Rectal smooth muscle tissue (tissue), 1 donor: ENCODE results near the gene SARS1.

Source experiments
- H3K27ac ChIP-seq: one replicate; pipeline ENCODE4 v1.7.0; 2013; ENCODE audit warnings: low read depth, low read length, inconsistent platforms
- H3K27me3 ChIP-seq: one replicate; pipeline ENCODE4 v1.7.0; 2013; ENCODE audit warnings: low read length; ENCODE audit not compliant: control insufficient read depth, insufficient read depth
- H3K36me3 ChIP-seq: one replicate; pipeline ENCODE4 v1.7.0; 2013; ENCODE audit warnings: low read length; ENCODE audit not compliant: control insufficient read depth, insufficient read depth
- H3K4me1 ChIP-seq: one replicate; pipeline ENCODE4 v1.7.0; 2013; ENCODE audit warnings: low read length; ENCODE audit not compliant: control insufficient read depth, insufficient read depth
- H3K4me3 ChIP-seq: one replicate; pipeline ENCODE4 v1.7.0; 2013; ENCODE audit warnings: low read length
- H3K9ac ChIP-seq: one replicate; pipeline ENCODE4 v1.7.0; 2013; ENCODE audit warnings: low read length

Gene SARS1

DNA sequence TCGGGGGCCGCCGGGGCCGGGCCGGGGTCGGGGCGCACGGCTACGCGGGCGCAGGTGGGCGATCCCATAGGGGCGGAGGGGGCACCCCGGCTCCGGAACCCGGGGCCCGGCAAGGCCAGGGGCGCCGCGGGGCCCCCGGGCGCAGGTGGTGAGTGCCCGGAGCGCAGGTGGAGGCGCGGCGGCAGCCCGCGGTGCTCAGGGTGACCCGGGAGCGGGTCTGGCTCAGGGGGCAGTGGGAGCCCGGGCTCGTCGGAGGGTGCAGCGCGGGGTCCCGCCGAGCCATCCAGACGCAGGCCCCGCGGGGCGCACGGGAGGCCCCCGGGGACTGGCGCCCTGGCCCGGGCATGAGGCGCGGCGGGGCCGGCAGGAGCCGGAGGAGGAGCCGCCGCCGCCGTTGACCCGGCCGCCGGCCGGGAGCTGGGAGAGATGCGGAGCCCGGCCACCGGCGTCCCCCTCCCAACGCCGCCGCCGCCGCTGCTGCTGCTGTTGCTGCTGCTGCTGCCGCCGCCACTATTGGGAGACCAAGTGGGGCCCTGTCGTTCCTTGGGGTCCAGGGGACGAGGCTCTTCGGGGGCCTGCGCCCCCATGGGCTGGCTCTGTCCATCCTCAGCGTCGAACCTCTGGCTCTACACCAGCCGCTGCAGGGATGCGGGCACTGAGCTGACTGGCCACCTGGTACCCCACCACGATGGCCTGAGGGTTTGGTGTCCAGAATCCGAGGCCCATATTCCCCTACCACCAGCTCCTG, 36.1 kb downstream of the SARS1 start:
- H3K36me3 ChIP-seq = no peaks in the 10 kb centered on the region
- H3K4me3 ChIP-seq = peak overlapping the region; percentile 56
- H3K9ac ChIP-seq = no peak overlapping the region
- no peaks in the 10 kb centered on the region for H3K27me3 ChIP-seq
- no peak overlapping the region for H3K27ac ChIP-seq
- peaks cover 22% of the 10 kb centered on the region for H3K4me1 ChIP-seq

DNA sequence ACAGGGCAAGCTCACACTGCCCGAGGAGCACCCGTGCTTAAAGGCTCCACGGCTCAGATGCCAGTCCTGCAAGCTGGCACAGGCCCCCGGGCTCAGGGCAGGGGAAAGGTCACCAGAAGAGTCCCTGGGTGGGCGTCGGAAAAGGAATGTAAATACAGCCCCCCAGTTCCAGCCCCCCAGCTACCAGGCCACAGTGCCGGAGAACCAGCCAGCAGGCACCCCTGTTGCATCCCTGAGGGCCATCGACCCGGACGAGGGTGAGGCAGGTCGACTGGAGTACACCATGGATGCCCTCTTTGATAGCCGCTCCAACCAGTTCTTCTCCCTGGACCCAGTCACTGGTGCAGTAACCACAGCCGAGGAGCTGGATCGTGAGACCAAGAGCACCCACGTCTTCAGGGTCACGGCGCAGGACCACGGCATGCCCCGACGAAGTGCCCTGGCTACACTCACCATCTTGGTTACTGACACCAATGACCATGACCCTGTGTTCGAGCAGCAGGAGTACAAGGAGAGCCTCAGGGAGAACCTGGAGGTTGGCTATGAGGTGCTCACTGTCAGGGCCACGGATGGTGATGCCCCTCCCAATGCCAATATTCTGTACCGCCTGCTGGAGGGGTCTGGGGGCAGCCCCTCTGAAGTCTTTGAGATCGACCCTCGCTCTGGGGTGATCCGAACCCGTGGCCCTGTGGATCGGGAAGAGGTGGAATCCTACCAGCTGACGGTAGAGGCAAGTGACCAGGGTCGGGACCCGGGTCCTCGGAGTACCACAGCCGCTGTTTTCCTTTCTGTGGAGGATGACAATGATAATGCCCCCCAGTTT, 36.9 kb downstream of the SARS1 start:
- Histone ChIP-seq H3K27me3 (no peaks in the 10 kb centered on the region), H3K36me3 (no peaks in the 10 kb centered on the region), H3K9ac (no peak overlapping the region), H3K4me1 (peaks cover 23% of the 10 kb centered on the region), H3K27ac (no peak overlapping the region), H3K4me3 (peak overlapping the region; percentile 56)

DNA sequence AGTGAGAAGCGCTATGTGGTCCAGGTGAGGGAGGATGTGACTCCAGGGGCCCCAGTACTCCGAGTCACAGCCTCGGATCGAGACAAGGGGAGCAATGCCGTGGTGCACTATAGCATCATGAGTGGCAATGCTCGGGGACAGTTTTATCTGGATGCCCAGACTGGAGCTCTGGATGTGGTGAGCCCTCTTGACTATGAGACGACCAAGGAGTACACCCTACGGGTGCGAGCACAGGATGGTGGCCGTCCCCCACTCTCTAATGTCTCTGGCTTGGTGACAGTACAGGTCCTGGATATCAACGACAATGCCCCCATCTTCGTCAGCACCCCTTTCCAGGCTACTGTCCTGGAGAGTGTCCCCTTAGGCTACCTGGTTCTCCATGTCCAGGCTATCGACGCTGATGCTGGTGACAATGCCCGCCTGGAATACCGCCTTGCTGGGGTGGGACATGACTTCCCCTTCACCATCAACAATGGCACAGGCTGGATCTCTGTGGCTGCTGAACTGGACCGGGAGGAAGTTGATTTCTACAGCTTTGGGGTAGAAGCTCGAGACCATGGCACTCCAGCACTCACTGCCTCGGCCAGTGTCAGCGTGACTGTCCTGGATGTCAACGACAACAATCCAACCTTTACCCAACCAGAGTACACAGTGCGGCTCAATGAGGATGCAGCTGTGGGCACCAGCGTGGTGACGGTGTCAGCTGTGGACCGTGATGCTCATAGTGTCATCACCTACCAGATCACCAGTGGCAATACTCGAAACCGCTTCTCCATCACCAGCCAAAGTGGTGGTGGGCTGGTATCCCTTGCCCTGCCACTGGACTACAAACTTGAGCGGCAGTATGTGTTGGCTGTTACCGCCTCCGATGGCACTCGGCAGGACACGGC, 37.8 kb downstream of the SARS1 start:
- no peak overlapping the region for H3K9ac ChIP-seq
- H3K27ac ChIP-seq = no peak overlapping the region
- H3K36me3 ChIP-seq = no peaks in the 10 kb centered on the region
- no peak overlapping the region for H3K4me3 ChIP-seq
- no peaks in the 10 kb centered on the region for H3K27me3 ChIP-seq
- H3K4me1 ChIP-seq = peaks cover 23% of the 10 kb centered on the region

DNA sequence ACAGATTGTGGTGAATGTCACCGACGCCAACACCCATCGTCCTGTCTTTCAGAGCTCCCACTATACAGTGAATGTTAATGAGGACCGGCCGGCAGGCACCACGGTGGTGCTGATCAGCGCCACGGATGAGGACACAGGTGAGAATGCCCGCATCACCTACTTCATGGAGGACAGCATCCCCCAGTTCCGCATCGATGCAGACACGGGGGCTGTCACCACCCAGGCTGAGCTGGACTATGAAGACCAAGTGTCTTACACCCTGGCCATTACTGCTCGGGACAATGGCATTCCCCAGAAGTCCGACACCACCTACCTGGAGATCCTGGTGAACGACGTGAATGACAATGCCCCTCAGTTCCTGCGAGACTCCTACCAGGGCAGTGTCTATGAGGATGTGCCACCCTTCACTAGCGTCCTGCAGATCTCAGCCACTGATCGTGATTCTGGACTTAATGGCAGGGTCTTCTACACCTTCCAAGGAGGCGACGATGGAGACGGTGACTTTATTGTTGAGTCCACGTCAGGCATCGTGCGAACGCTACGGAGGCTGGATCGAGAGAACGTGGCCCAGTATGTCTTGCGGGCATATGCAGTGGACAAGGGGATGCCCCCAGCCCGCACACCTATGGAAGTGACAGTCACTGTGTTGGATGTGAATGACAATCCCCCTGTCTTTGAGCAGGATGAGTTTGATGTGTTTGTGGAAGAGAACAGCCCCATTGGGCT, 38.6 kb downstream of the SARS1 start:
- no peaks in the 10 kb centered on the region for H3K27me3 ChIP-seq
- no peak overlapping the region for H3K4me3 ChIP-seq
- H3K9ac ChIP-seq = no peak overlapping the region
- H3K36me3 ChIP-seq = no peaks in the 10 kb centered on the region
- H3K4me1 ChIP-seq = peaks cover 23% of the 10 kb centered on the region
- H3K27ac ChIP-seq = peak overlapping the region; percentile 85

DNA sequence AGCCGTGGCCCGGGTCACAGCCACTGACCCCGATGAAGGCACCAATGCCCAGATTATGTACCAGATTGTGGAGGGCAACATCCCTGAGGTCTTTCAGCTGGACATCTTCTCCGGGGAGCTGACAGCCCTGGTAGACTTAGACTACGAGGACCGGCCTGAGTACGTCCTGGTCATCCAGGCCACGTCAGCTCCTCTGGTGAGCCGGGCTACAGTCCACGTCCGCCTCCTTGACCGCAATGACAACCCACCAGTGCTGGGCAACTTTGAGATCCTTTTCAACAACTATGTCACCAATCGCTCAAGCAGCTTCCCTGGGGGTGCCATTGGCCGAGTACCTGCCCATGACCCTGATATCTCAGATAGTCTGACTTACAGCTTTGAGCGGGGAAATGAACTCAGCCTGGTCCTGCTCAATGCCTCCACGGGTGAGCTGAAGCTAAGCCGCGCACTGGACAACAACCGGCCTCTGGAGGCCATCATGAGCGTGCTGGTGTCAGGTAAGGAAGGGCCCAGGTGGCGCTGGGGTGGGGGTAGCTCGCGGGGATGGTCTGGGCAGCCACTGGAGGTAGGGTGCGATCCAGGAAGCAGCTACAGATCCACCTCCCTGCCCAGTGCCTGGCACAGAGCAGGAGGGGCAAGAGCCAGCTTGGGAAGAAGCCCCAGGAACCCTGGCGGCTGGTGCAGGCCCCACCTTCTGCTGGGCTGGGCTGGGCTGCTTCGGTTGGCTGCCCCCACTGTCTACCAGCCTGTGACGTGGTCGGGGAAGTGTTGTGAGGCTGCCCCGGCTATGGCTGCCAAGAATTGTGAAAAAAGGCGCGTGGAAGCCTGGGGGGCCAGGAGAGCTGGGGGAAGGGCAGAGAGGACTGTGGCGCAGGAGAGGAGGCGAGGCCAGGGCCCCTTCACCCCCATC, 39.4 kb downstream of the SARS1 start:
- Histone ChIP-seq H3K9ac (no peak overlapping the region), H3K27ac (peak overlapping the region; percentile 85), H3K36me3 (no peaks in the 10 kb centered on the region), H3K27me3 (no peaks in the 10 kb centered on the region), H3K4me1 (peaks cover 23% of the 10 kb centered on the region), H3K4me3 (peak overlapping the region; percentile 35)

DNA sequence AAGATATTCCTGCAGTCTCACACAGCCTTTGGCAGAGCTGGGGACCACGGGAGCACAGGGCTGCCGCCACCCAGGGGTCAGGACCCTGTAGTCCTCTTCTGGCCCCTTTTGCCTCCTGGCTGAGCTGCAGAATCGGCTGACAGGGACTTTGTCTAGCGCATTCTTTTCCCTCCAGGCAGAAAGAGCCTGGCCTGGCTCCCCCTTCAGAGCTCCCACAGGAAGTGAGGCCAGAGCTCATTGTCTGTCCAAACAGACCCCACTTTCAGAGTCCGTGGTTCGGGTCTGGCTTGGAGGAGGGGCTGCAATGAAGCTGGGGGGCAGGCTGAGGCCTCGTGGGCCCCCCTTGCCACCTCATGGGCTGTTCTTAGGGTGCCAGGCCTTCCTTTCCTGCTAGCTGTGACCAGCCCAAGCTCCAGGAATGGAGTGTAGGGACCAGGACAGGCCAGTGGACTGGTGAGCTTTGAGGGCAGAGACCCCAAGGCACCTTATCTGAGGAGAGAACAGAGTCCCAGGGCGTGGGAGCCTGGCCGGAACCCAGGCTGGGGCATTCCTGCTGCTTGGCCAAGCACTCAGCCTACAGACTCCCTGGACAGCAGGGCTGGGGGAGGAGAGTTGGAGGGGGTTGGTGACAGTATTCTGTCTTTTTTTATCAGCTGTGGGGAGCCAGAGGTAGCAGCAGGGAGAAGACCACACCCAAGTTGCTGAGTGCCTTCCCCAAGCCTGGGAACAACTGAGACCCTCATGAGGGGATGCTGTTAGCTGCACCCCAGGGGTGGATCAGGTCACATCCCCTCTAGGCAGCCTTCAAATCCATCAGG, 40.3 kb downstream of the SARS1 start:
- peaks cover 20% of the 10 kb centered on the region for H3K4me1 ChIP-seq
- H3K27me3 ChIP-seq = no peaks in the 10 kb centered on the region
- no peak overlapping the region for H3K9ac ChIP-seq
- H3K36me3 ChIP-seq = no peaks in the 10 kb centered on the region
- peak overlapping the region; percentile 85 for H3K27ac ChIP-seq
- H3K4me3 ChIP-seq = peak overlapping the region; percentile 37

DNA sequence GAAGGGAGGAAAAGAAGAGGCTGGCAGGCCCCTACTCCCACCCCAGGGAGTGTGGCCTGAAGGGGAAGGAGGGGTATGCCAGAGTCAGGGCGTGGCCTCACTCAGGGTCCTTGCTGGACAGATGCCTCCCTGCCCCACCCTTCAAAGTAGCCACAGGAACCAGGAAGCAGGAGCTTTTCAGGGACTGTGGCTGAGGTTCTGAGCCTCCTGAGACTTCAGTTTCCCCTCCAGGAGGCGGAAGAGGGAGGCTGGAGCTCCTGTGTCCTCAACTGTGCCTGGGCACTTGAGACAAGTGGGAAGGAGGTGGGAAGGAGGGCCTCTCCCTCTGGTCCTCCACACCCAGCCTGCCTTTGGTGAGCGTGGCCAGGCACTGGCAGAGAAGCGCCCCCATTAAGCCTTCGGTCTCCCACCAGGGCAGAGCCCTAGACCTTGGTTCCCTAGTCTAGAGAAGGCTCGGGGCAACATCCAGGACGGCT, 40.9 kb downstream of the SARS1 start:
- Histone ChIP-seq H3K27ac (peak overlapping the region; percentile 85), H3K27me3 (no peaks in the 10 kb centered on the region), H3K36me3 (no peaks in the 10 kb centered on the region), H3K9ac (no peak overlapping the region), H3K4me1 (peaks cover 18% of the 10 kb centered on the region), H3K4me3 (peak overlapping the region; percentile 37)

DNA sequence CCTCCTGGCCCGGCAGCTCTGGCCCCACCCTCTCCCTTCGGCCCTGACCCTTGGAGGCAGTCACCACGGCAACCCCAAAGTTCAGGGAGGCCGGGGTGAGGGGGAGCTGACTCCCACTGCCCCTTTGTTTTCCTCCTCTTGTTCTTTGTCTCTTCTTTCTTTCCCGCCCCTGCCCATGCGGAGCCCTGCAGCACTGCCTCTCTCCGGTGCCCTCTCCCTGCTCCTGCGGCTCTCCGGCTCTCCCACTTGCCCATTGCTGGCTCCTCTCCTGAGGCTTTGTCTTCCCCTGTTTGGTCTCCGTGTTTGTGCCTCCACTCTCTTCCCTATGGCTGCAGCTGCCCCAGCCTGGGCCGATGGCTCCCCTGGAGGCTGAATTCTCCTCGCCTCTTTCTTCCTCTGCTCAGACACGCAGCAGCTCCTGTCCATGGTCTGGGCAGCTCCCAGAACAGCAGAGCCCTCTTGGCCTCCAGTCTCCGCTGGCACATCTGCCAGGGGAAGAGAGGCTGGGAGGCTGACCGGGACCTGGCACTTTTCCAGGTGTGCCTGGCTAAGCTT, 41.5 kb downstream of the SARS1 start:
- Histone ChIP-seq H3K27me3 (no peaks in the 10 kb centered on the region), H3K36me3 (no peaks in the 10 kb centered on the region), H3K4me3 (no peak overlapping the region), H3K27ac (no peak overlapping the region), H3K4me1 (peaks cover 18% of the 10 kb centered on the region), H3K9ac (no peak overlapping the region)

DNA sequence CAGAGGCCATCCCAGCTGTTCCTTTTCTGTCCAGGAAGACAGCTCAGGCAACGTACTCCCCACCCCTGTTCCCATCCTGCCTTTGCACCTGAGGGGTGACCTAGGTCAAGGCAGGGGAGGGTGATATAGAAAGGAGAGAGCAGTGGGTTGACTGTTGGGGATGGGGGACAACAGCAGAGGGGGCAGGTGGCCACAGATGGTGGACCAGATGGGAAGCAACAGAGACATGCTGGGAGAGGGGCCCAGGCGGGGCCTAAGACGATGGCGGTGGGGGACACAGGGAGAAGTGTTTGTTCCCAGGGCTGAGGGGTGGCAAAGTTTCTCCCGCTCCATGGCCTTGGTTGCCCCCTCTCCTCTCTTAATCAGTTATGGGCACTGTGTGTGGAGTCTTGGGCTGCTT, 42.0 kb downstream of the SARS1 start:
- Histone ChIP-seq H3K4me1 (peaks cover 18% of the 10 kb centered on the region), H3K27ac (no peak overlapping the region), H3K9ac (no peak overlapping the region), H3K4me3 (no peak overlapping the region), H3K36me3 (no peaks in the 10 kb centered on the region), H3K27me3 (no peaks in the 10 kb centered on the region)

DNA sequence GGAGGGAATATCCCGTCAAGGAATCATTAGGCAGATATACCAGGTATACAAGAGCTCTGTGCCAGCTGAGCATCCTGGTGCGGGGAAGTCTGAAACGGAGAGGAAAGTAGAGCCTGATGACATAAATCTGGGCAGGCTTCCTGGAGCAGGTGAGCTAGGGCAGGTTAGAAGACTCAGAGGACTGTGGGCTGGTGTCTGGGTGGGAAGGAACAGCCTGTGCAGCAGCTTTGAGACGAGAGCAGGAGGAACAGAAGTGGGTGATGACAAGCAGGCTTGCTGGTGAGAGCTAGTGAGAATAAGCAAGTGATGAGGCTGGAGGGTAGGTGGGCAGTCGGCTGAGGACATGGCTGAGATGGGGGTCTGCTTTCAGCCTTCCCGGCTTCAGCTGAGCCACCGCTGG, 42.4 kb downstream of the SARS1 start:
- Histone ChIP-seq H3K4me1 (peaks cover 18% of the 10 kb centered on the region), H3K4me3 (no peak overlapping the region), H3K27ac (no peak overlapping the region), H3K9ac (no peak overlapping the region), H3K36me3 (no peaks in the 10 kb centered on the region), H3K27me3 (no peaks in the 10 kb centered on the region)
